GM13977 (cell line): ENCODE results near the gene C1orf174.

Experiments
- DNase-seq: peaks from one replicate; pipeline ENCODE4 v3.0.0; 2012; ENCODE audit warnings: low spot score
- in situ Hi-C: fragments of 300-500 bp; cut with MboI; formaldehyde crosslinking; loops from one replicate; pipeline ENCODE4 v1.12.0; 2022; ENCODE audit warnings: low sequenced_read_pairs, low pct_unique_long_range_greater_than_20kb, mixed read lengths, inconsistent platforms; ENCODE audit not compliant: unreplicated experiment
- TF ChIP-seq, protein P1 (sequence below): IDR thresholded peaks from 2 replicates; pipeline ENCODE4 v1.5.1; 2012; ENCODE audit warnings: mild to moderate bottlenecking, control low read depth; ENCODE audit not compliant: insufficient read depth; ENCODE audit errors: extremely low read depth, missing control alignments

Gene C1orf174

DNA sequence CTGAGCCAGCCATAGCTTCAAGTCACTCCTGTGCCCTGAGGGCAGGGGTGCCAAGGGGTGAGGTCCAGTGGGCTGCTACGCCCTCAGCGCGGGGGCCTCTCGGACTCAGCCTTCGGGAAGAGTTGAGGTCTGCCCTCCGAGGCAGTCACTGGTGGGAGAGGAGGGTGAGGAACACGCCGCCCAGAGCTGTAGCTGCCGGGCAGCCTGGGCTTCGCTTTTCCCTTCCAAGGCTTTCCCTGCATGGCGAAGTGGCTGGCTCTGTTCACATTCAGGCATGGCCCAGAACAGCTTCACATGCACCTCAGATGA lies 43.0 kb upstream of the C1orf174 start:
- in situ Hi-C loops: no loop called here
- DNase-seq: no peak
- TF ChIP-seq, protein P1, sequence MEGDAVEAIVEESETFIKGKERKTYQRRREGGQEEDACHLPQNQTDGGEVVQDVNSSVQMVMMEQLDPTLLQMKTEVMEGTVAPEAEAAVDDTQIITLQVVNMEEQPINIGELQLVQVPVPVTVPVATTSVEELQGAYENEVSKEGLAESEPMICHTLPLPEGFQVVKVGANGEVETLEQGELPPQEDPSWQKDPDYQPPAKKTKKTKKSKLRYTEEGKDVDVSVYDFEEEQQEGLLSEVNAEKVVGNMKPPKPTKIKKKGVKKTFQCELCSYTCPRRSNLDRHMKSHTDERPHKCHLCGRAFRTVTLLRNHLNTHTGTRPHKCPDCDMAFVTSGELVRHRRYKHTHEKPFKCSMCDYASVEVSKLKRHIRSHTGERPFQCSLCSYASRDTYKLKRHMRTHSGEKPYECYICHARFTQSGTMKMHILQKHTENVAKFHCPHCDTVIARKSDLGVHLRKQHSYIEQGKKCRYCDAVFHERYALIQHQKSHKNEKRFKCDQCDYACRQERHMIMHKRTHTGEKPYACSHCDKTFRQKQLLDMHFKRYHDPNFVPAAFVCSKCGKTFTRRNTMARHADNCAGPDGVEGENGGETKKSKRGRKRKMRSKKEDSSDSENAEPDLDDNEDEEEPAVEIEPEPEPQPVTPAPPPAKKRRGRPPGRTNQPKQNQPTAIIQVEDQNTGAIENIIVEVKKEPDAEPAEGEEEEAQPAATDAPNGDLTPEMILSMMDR: no peak

DNA sequence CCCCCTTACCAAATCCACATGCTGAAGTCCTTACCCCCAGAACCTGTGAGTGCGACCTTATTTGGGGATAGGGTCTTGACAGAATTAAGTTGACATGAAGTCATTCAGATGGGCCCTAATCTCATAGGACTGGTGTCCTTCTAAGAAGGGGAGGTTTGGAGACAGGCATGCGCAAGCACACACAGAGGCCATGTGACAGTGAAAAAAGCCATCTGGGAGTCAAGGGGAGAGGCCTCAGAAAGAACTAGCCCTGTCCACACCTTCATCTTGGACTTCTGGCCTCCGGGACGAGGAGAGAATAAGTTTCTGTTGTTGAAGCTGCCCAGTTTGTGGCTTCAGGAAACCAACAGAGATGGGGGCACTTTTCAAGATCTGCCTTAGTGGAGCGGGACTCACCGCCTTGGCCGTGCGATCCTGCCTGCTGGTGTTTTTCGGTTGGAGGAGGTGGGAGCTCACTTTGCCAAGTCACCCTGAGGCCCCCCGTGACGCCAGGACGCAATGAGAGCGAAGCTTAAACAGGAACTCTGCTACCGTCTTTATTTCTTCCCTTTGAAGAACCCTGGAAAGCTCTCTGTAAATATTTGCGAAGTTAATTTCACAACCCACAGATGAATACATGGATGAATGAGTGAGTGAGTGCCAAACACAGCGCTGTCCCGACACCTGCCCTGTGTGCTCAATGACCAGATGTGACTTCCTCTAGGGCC lies 42.5 kb upstream of the C1orf174 start:
- TF ChIP-seq, protein P1: no peak
- in situ Hi-C loops: no loop called here
- no peak for DNase-seq

DNA sequence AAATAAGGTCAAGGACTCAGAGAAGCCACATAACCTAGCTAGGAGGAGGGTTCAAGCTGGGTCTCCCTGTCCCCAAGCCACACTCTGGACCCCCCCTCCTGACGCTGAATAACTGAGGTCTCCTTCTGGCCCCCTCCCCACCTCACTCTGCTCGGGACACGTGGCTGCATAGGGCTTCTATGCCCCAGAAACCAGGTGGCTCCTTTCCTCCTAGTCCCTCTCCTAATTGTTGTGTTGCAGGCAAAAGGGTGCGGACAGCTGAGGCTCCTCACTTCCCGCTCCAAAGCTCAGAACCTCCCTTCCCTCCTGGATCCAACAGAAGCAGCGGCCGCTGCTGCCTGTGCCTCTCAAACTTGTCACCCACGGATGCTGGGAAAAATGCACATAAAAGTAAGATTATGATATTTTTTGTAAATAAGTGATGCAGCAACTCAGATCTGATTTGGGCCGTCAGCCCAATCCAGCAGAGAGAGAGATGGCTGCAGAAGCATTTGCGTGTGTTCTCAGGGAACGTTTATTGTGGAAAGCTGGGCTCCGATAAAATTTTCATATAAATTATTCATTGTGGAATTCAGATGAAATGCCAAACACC lies 40.8 kb upstream of the C1orf174 start:
- in situ Hi-C loops: no loop called here
- TF ChIP-seq, protein P1: no peak
- DNase-seq: no peak

DNA sequence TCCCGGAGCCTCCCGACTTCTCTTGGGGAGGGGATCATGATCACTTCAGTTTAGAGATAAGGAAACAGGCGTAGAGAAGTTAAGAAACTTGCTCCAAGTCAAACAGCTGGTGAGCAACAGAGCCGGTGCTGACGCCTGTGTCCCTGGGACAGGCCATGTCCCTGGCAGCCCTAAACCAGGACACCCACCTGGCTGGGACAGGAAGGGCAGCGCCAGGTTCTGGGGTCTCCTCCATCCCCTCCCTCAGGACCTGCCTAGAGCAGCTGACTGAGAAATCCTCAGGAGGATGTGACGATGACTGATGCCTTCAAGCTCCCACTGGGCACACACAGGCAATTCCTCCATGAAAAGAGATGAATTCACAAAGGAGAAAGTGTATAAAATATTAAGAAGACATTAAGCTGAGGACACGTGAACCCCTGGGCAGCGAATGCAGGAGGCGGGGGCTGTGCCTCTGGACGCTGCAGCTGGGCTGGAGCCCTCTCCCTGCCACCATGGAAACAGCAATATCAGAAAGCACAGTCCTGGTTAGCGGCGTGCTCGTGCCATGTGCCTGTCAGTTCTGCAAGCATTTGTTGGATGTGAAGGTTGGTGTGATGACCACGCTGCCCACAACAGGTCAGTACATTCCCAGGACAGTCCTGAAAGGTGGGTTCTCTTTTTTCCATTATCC lies 40.1 kb upstream of the C1orf174 start:
- in situ Hi-C loops: no loop called here
- TF ChIP-seq, protein P1: no peak
- no peak for DNase-seq

DNA sequence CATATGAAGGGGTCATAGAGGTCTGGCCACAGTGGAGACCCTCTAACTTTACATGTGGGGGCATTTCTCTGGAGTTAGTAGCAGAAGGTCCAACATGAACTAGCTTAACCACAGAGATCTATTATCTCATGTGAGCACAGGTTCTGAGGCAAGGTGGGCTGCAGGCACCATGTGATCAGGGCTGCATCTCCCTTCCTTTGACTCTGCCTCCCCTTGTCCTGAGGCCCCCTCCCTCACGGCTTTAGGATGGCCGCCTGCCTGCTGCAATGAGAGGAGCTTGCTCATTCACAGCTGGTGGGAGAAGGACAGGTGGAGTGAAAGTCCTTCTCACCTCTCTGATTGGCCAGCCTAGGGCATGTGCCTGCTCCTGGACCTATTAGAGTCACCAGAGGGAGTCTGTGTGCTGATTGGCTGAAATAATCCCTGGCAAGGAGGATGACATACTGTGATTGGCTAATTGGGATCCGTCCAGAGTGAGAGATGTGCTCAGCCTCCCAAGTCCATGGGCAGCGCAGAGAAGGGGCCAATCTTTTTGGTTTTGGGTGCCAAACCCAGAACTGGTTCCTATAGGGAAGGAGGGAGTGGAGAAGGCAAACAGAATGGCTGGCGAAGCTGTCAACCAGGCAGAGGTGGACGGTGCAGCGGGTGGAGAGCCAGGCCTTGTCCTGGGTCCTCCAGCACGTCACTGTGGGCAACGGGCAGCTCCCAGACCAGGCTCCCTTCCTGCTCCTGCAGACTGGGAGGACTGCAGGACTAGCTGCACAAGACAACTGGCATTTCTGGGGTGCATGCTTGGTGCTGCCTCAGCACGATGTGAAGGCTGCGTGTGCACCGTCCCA lies 39.4 kb upstream of the C1orf174 start:
- TF ChIP-seq, protein P1: no peak
- in situ Hi-C loops: no loop called here
- no peak for DNase-seq

DNA sequence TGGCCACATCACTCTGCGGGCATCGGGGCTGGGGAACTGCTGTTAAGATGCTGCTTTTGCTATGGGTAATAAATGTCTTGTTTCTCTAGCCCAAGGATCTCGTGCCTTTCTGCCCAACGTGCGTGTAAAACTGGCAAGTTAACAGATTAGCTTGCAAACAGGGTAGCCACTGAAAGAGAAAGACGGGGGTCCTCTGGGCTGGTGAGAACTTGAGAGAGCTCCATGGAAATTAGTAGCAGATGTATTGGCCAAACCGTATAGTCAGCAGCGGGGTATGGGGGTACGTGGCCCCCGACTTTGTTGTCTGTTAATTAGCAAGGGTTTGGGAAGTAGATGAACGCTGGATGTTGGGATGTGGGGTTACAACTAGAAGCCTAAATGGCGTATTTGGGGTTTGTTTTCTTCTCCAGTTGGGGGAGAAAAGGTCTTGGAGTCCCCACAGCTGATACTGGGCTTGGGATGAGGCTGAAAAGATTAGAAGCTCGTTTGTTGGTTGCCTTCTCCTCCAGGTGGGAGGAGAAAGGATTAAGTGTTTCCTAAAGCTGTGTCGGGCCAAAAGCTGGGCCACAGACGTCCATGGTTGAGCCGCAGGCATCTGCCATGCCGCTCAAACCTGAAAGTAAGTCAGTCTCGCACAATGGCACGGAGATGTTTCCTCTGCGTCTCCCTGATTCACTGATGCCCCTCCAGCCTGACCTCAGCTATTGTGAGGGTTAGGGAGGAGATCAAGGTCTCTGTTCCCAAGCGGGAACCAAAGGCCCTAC lies 32.3 kb upstream of the C1orf174 start:
- DNase-seq: no peak
- in situ Hi-C loops: no loop called here
- TF ChIP-seq, protein P1: no peak
